ENCODE data around the gene DCN.

DNA sequence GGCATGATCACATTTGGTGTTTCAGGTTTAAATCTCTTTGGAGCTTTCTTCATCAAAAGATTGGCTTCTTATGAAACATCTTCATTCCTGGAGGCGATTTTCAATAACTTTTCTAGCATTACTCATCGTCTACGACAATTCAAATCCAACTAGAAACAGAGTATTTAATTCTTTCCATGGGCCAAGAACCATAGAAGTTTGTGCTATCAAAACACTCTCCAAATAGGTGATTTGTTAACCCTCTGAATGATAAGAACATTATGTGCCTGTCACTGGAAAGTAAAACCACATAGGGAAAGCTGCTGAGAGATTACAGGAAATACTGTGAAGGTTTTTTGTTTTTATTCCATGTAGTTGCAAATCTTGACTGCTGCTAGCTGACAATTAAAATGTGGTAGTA is 6.9 kb upstream of the DCN start:
- no peak for TF ChIP-seq CTCF (IDR thresholded peaks at IDR 0.05)
- TF ChIP-seq POLR2A (IDR thresholded peaks at IDR 0.05) = no peak
